GM10266 (cell line): Measurements from ENCODE around the gene IQCE.
A peak's percentile ranks its signal among the peaks of the same experiment; 100 is the strongest.
"Not testable (repeated sequence)": the region's sequence is repeated elsewhere in the genome, so short reads cannot be mapped to it uniquely, and the experiment has no call there.

ENCODE experiments used
- DNase-seq: peaks from one replicate; pipeline ENCODE4 v3.0.0; 2012; ENCODE audit errors: extremely low spot score
- TF ChIP-seq, protein P1 (sequence below): IDR thresholded peaks from 2 replicates; pipeline ENCODE4 v1.5.1; 2012; ENCODE audit warnings: mild to moderate bottlenecking, low read depth; ENCODE audit not compliant: control insufficient read depth, insufficient read depth; ENCODE audit errors: missing control alignments

IQCE gene

DNA sequence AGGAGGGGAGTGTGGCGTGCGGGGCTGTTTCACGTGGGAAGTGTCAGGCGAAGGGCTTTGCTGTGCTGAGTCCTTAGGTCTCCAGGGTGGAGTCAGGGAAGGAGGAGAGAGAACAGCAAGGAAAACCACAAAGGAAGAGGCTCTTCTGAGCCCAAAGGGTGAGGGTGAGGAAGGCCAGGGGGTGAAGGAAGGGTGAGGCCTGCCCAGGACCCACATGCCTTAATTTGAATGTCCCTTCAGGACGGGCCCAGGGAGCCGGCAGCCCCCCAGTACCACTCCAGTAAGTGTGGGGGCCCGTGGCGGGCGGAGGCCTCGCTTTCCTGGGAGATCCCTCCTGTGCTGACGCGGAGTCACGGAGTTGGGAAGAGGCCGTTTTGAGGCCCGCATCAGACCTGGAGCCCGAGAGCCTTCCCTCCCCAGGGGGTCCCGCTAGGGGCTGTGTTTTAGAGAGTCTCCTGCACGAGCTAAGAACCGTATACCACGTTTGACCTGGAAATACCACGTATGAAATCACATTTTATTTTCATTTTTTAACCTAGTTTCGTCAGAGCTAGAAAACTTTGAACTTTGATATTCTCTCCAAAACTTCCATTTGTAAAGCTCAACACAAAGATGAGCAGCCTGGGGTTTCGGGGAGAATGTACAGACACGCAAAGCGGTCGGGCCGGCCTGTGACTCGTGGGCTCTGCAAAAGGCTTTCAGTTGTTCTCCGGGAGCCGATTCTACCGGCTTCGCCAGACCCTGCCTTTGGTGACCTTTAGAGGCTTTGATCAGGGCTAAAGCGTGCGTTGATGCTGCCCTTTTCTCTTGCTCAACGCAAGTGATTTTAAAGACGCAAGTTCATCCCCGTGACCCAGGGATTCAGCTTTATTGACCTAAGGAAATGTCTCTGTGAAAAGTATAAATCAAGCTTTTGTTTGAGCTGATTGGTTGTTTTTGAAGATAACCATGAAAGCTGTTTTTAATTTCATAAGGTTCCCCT lies 49.4 kb downstream of the IQCE start:
- no peak for DNase-seq
- TF ChIP-seq, protein P1, sequence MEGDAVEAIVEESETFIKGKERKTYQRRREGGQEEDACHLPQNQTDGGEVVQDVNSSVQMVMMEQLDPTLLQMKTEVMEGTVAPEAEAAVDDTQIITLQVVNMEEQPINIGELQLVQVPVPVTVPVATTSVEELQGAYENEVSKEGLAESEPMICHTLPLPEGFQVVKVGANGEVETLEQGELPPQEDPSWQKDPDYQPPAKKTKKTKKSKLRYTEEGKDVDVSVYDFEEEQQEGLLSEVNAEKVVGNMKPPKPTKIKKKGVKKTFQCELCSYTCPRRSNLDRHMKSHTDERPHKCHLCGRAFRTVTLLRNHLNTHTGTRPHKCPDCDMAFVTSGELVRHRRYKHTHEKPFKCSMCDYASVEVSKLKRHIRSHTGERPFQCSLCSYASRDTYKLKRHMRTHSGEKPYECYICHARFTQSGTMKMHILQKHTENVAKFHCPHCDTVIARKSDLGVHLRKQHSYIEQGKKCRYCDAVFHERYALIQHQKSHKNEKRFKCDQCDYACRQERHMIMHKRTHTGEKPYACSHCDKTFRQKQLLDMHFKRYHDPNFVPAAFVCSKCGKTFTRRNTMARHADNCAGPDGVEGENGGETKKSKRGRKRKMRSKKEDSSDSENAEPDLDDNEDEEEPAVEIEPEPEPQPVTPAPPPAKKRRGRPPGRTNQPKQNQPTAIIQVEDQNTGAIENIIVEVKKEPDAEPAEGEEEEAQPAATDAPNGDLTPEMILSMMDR = no peak

DNA sequence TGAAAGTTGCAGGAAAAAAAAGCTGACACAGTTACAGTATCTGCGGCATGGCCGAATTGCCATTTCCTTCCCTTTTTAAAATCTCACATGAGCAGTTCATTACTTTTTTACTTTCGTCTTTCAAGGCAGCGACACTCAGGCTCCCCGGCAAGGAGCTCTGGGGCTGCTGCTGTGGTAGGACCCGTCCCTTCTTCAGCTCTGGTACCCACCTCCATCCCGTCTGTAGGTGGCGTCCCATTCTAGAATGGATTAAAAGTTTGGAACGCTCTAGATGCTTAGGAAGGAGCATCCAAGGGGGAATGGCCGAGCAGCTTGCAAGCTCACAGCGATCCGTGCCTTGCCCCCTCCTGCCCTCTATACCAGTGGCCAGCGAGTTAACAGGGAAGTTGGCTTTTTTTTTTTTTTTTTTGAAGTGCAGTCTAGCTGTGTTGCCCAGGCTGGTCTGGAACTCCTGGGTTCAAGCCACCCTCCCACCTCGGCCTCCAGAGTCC lies 50.2 kb downstream of the IQCE start:
- TF ChIP-seq, protein P1 = peak; percentile 46
- peak; percentile 81 for DNase-seq

DNA sequence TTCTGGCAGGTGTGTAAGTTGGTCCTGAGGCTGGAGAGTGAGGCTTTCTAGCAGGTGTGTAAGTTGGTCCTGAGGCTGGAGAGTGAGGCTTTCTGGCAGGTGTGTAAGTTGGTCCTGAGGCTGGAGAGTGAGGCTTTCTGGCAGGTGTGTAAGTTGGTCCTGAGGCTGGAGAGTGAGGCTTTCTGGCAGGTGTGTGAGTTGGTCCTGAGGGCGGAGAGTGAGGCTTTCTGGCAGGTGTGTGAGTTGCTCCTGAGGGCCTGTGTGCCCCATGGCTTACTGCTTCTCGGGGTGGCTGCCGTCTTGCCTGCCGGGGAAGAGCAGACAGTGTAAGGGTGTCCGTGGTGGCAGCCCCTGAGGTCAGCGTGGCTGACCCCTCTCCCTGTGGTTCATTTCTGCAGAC lies 50.9 kb downstream of the IQCE start:
- DNase-seq = not testable (repeated sequence)

DNA sequence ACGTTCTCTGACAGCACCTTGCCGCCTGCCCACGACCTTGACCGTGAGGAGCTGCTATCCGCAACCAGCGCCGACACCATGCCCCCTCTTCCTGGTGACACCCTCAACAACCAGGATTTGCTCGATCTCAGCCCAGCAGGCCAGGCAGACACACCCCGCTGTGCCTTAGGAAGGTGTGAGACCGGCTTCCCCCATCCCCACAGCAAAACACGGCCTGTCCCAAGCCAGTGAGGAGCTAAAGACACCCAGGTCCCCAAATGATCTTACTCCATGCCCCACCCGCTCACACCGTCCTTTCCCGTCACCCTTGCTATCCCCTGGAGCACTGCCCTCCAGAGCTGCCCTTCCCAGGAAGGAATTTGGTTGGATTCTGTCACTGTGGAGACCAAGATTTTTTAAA lies 51.7 kb downstream of the IQCE start:
- no peak for DNase-seq
- TF ChIP-seq, protein P1 = no peak

DNA sequence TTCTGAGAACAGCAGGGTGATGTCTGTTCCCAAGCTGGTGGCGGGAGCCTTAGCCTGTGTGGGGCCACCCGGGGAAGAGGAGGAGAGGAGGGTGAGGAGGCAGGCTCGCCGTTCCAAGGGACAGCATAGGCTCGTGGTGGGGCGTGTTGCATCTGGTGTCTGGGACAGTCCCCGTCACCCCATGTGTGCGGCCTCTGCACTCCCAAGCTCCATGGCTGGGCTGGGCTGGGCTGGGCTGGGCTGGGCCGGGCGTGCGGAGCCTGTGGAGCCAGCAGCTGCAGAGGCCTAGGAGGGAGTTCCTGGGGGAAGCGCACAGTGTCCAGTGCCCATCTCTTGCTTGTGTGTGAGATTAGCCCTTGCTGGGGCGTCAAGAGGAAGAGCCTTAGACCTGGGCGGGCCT lies 52.1 kb downstream of the IQCE start:
- TF ChIP-seq, protein P1 = no peak
- DNase-seq = no peak

DNA sequence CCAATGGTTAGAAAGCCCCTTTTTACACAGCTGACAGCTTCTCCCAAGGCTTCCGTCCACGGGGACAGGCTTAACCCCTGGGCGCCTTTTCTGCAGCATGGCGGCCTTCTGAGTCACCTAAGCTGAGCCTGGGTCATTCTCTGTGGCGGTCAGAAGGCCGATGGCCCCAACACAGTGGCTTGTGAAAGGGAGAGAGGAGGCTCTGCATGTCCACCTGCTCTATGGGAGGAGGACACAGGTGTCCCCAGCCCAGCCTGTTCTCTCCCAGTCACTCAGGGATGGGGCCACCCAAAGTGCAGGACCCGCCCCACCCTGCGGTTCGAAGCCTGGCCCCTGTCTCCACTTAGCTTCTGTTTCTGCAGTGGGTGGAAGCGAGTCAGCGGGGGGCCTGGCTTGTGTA lies 52.6 kb downstream of the IQCE start:
- DNase-seq = no peak
- TF ChIP-seq, protein P1 = no peak

DNA sequence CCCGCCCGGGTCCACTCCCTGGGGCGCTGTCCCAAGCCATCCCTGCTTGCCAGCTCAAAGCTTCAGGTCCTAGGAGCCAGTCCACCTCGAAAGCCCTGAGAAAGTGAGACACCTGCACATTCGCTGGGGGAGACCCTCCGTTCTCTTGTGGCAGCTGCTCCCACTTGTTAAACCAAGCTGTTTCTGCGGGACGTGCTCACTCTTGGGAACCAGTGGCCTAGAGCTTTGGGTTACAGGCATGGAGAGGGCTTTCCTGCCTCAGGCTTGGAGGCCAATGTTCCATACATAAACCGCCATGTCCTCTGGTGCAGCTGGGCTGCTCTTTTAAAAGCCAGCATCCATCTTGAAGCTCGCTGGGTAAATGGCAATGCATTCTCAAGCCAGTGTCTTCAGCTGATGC lies 53.1 kb downstream of the IQCE start:
- TF ChIP-seq, protein P1 = no peak
- no peak for DNase-seq
